ENCODE results near the gene RNF150.
A peak's percentile ranks its signal among the peaks of the same experiment; 100 is the strongest.

Gene RNF150

GRCh38 chr4:141130947-141131605, 2.2 kb downstream of the RNF150 start:
- no peak for DNase-seq

GRCh38 chr4:141127884-141128283, 5.4 kb downstream of the RNF150 start:
- no peak for DNase-seq

- DNase-seq = no peak
These were observed 6.5 kb downstream of the RNF150 start for GRCh38 chr4:141126769-141127168.

- DNase-seq = no peak
These were observed 9.0 kb downstream of the RNF150 start for GRCh38 chr4:141124224-141124623.

- no peak for DNase-seq
These were observed 11.4 kb downstream of the RNF150 start for GRCh38 chr4:141121768-141122454.

GRCh38 chr4:141121101-141121500, 12.2 kb downstream of the RNF150 start:
- no peak for DNase-seq

- no peak for DNase-seq
These were observed 13.2 kb downstream of the RNF150 start for GRCh38 chr4:141120036-141120593.

GRCh38 chr4:141119071-141119470, 14.2 kb downstream of the RNF150 start:
- DNase-seq = no peak

- no peak for DNase-seq
These were observed 14.9 kb downstream of the RNF150 start for GRCh38 chr4:141118381-141118780.

- DNase-seq = no peak
These were observed 15.3 kb downstream of the RNF150 start for GRCh38 chr4:141117935-141118334.

- no peak for DNase-seq
These were observed 23.3 kb downstream of the RNF150 start for GRCh38 chr4:141109983-141110382.

- no peak for DNase-seq
These were observed 25.3 kb downstream of the RNF150 start for GRCh38 chr4:141107927-141108326.

GRCh38 chr4:141102367-141102766, 30.9 kb downstream of the RNF150 start:
- no peak for DNase-seq

- no peak for DNase-seq
These were observed 31.8 kb downstream of the RNF150 start for GRCh38 chr4:141101511-141101910.

- DNase-seq = no peak
These were observed 33.9 kb downstream of the RNF150 start for GRCh38 chr4:141099326-141099725.

GRCh38 chr4:141098163-141098562, 35.1 kb downstream of the RNF150 start:
- no peak for DNase-seq

- no peak for DNase-seq
These were observed 42.8 kb downstream of the RNF150 start for GRCh38 chr4:141090473-141090872.

- peak; percentile 0 for DNase-seq
These were observed 51.3 kb downstream of the RNF150 start for GRCh38 chr4:141081921-141082395.

- no peak for DNase-seq
These were observed 52.6 kb downstream of the RNF150 start for GRCh38 chr4:141080668-141081067.

- no peak for DNase-seq
These were observed 53.8 kb downstream of the RNF150 start for GRCh38 chr4:141079393-141079930.

GRCh38 chr4:141078871-141079270, 54.4 kb downstream of the RNF150 start:
- DNase-seq = no peak

- no peak for DNase-seq
These were observed 55.6 kb downstream of the RNF150 start for GRCh38 chr4:141077611-141078225.

- no peak for DNase-seq
These were observed 57.7 kb downstream of the RNF150 start for GRCh38 chr4:141075553-141075952.
